Measurements from ENCODE around the gene PNMA8C. TPM values are rescaled to one million over a fixed set of nuclear protein-coding genes. Genes with fewer than 3 reads are reported as not detected.

Gene PNMA8C
- total RNA-seq, 1 experiment from 2014 or later: not detected

DNA sequence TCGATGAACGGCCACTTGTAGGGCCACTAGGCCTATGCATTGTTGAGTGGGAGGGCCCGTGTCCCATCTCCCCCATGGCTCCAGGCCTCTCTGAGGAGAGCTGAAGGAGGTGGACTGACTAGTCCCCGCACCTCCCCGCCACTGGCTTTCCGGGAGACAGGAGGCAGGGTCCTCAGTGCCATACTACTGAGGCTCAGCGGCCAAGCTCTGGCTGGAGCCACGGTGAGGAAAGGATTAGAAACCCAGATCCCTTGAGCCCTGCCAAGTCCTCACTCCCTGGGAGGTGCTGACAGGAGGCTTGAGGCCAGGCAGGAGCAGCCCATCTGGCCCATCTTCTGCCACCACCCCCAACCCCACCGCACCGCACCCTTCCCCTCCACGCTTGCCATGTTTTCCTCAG is 44.3 kb downstream of the PNMA8C start:
- BruUV-seq (replicated peaks): no TSS peak
- peaks cover 43% of the 10 kb centered on the region for H3K36me3 Mint-ChIP-seq (ENCODE audit: insufficient read depth, unreplicated experiment)
- CTCF ChIA-PET: interaction anchor here (0.6 kb wide), 2 partner anchors 52 to 89 kb away, joined by 3 read pairs; no protein-coding TSS in a partner anchor
- no peaks in the 10 kb centered on the region for H3K4me1 Mint-ChIP-seq (ENCODE audit: low read depth, unreplicated experiment)
- no peaks in the 10 kb centered on the region for H3K9me3 Mint-ChIP-seq (ENCODE audit: low read depth, unreplicated experiment)
- intact Hi-C loops (cut with micrococcal nuclease; ENCODE audit: unreplicated experiment): no loop called here
- H3K27ac Mint-ChIP-seq (ENCODE audit: unreplicated experiment): no peak overlapping the region
- no peak overlapping the region for H3K4me3 Mint-ChIP-seq (ENCODE audit: low read depth, unreplicated experiment)
- TF ChIP-seq, protein P1, sequence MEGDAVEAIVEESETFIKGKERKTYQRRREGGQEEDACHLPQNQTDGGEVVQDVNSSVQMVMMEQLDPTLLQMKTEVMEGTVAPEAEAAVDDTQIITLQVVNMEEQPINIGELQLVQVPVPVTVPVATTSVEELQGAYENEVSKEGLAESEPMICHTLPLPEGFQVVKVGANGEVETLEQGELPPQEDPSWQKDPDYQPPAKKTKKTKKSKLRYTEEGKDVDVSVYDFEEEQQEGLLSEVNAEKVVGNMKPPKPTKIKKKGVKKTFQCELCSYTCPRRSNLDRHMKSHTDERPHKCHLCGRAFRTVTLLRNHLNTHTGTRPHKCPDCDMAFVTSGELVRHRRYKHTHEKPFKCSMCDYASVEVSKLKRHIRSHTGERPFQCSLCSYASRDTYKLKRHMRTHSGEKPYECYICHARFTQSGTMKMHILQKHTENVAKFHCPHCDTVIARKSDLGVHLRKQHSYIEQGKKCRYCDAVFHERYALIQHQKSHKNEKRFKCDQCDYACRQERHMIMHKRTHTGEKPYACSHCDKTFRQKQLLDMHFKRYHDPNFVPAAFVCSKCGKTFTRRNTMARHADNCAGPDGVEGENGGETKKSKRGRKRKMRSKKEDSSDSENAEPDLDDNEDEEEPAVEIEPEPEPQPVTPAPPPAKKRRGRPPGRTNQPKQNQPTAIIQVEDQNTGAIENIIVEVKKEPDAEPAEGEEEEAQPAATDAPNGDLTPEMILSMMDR (IDR thresholded peaks at IDR 0.05; ENCODE audit: unreplicated experiment): no peak
- no peak for DNase-seq
- no peaks in the 10 kb centered on the region for H3K27me3 Mint-ChIP-seq (ENCODE audit: unreplicated experiment)

DNA sequence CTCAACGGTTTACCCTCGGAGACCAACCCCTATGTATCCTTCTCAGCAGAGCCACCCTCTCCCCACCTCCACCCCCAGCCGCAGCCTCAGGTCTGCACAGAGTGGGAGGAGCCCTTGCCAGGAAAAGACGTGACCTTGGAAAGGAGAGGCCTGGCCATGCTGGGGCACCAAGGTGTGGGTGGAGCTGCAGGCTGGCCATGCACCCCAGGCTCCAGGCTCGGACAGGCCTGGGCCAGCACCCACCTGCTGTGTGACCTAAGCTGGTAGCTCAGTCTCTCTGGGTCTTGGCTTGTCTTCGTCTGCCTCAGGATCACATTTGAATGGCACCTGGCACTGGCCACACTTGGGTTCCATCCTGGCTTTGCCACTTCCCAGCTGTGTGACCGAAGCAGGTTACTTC is 44.9 kb downstream of the PNMA8C start:
- no peaks in the 10 kb centered on the region for H3K9me3 Mint-ChIP-seq (ENCODE audit: low read depth, unreplicated experiment)
- no peak overlapping the region for H3K27ac Mint-ChIP-seq (ENCODE audit: unreplicated experiment)
- no peaks in the 10 kb centered on the region for H3K4me1 Mint-ChIP-seq (ENCODE audit: low read depth, unreplicated experiment)
- DNase-seq: no peak
- CTCF ChIA-PET: interaction anchor here (0.6 to 1.4 kb wide), 2 partner anchors 10 to 90 kb away, joined by 3 to 5 read pairs; no protein-coding TSS in a partner anchor
- intact Hi-C loops (cut with micrococcal nuclease; ENCODE audit: unreplicated experiment): no loop called here
- TF ChIP-seq, protein P1 (IDR thresholded peaks at IDR 0.05; ENCODE audit: unreplicated experiment): no peak
- H3K4me3 Mint-ChIP-seq (ENCODE audit: low read depth, unreplicated experiment): no peak overlapping the region
- H3K36me3 Mint-ChIP-seq (ENCODE audit: insufficient read depth, unreplicated experiment): peaks cover 37% of the 10 kb centered on the region
- H3K27me3 Mint-ChIP-seq (ENCODE audit: unreplicated experiment): no peaks in the 10 kb centered on the region
- no TSS peak for BruUV-seq (replicated peaks)

DNA sequence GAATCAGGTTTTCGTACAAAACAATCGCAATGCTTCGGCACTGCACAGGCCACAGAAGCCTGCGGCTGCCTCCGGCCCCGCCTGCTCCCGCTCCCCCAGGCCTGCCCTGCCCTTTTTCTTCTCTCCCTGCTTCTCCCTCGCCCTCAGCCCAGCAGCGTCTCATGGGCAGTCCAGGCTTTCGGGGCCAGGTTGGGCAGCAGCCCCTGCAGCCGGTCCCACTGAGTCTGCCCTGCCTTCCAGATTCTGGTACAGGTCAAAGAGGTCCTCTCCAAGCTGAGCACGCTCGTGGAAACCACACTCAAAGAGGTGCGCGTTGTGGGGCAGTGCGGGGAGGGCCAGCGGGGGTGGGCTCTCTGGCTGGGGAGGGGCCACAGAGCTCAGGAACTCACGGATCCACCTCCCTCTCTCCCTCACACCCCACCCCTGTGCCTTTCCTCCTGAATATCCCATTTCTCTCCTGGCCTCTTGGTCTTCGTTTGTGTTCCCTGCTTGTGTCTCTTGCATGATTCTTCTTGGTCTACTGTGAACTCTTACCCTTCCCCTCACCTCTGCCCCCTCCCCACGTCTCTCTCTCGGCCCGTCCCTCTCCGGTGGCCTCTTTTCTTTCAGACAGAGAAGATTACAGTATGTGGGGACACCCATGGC is 45.4 kb downstream of the PNMA8C start:
- peaks cover 32% of the 10 kb centered on the region for H3K36me3 Mint-ChIP-seq (ENCODE audit: insufficient read depth, unreplicated experiment)
- H3K27ac Mint-ChIP-seq (ENCODE audit: unreplicated experiment): no peak overlapping the region
- no peak for DNase-seq
- TF ChIP-seq, protein P1 (IDR thresholded peaks at IDR 0.05; ENCODE audit: unreplicated experiment): no peak
- CTCF ChIA-PET: interaction anchor here (1.4 kb wide), 1 partner anchor 10 kb away, joined by 5 read pairs; no protein-coding TSS in a partner anchor
- H3K4me1 Mint-ChIP-seq (ENCODE audit: low read depth, unreplicated experiment): no peaks in the 10 kb centered on the region
- intact Hi-C loops (cut with micrococcal nuclease; ENCODE audit: unreplicated experiment): no loop called here
- no peaks in the 10 kb centered on the region for H3K27me3 Mint-ChIP-seq (ENCODE audit: unreplicated experiment)
- H3K4me3 Mint-ChIP-seq (ENCODE audit: low read depth, unreplicated experiment): no peak overlapping the region
- no TSS peak for BruUV-seq (replicated peaks)
- H3K9me3 Mint-ChIP-seq (ENCODE audit: low read depth, unreplicated experiment): no peaks in the 10 kb centered on the region

DNA sequence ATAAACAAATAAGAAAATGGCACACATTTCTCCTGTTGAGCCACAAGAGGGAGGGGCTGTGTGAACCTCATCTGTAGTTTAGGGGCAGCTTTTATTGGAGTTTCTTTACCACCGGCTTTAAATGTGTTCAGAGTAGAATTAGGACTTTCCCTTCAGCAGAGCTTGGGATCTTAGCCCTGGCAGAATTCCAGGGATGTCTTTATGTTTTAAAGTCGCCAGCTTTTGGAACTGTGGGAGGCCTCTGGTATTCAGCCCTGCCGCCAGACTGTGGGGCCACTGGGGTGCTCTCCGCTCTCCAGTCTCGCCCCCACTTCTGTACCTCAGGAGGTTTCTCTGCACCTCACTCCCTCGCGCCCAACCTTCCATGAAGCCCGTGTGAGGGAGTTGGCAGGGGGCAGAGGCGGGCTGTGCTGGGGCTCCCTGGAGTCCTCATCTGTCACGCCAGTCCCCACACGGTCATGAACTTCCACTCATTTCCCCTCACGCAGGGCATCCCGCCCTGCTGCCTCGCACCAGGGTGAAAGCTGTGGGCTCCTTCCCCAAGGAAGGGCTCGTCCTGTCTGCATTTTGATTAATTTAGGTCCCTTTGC is 46.9 kb downstream of the PNMA8C start:
- no TSS peak for BruUV-seq (replicated peaks)
- H3K4me1 Mint-ChIP-seq (ENCODE audit: low read depth, unreplicated experiment): no peaks in the 10 kb centered on the region
- no peaks in the 10 kb centered on the region for H3K27me3 Mint-ChIP-seq (ENCODE audit: unreplicated experiment)
- H3K4me3 Mint-ChIP-seq (ENCODE audit: low read depth, unreplicated experiment): no peak overlapping the region
- H3K9me3 Mint-ChIP-seq (ENCODE audit: low read depth, unreplicated experiment): no peaks in the 10 kb centered on the region
- no peak for DNase-seq
- peaks cover 31% of the 10 kb centered on the region for H3K36me3 Mint-ChIP-seq (ENCODE audit: insufficient read depth, unreplicated experiment)
- TF ChIP-seq, protein P1 (IDR thresholded peaks at IDR 0.05; ENCODE audit: unreplicated experiment): no peak
- no peak overlapping the region for H3K27ac Mint-ChIP-seq (ENCODE audit: unreplicated experiment)
- intact Hi-C loops (cut with micrococcal nuclease; ENCODE audit: unreplicated experiment): no loop called here
- CTCF ChIA-PET: no interaction called here

Measured in Calu3 (cell line).